Stimulated activated CD4-positive, alpha-beta T cell treated with anti-CD3 and anti-CD28 coated beads, Interleukin-12 subunit alpha, Interleukin-12 subunit beta, amount 100 ng/mL, for 24 hours (primary cell): ENCODE data around the gene FBXO22.
"Not testable (repeated sequence)": the region's sequence is repeated elsewhere in the genome, so short reads cannot be mapped to it uniquely, and the experiment has no call there.

ENCODE experiments used
- DNase-seq, 2 experiments: peaks; one replicate each; pipeline ENCODE4 v3.0.0-alpha.2; 2020; ENCODE audit warnings: low read depth in 2 of 2

Gene FBXO22

DNA sequence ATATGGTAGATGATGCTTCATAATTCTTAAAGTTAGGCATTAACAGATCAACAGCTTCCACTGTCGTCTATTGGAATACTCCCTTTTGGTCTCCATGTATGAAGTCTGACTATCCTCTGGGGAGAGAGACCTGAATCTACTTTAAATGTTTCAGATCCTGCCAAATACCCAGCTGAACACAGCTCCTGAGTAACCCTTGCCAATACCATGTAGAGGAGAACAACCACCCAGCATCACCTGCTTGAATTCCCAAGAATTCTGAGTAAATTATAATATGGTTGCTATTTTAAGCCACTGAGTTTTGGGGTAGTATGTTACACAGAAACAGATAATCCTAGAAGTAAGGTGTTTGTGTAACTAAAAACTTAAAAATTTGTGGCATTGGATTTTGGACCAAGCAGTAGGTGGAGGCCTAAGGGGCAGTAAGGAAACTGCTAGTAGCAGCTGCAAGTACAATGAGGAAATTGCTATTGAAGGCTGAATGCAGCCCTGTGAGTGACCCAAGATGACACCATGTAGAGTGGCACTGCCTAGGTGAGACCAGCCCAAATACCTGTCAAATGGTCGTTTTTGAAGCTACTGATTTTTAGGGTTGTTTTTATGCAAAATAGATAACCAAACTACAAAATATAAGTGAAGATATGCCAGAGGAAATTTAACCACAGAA is 77.6 kb downstream of the FBXO22 start:
- no peak for DNase-seq

DNA sequence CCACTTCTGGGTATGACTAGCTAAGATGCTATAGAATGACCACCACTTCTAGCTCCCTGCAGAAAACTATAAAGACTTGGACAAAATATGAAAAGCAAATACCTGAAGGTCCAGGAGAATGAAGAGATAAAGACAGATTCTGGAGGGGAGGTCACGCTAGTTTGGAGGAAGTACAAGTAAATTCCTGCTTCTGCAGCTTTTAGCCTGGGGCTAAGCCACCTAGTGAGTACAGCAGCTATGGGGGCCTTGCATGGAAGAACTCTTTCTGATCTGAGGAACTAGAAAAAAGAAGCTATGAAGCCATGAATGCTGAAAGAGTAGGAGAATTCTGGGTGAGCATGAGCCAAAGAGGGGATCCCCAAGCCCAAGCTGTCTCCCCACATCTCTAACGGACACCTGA is 78.8 kb downstream of the FBXO22 start:
- DNase-seq: no peak

DNA sequence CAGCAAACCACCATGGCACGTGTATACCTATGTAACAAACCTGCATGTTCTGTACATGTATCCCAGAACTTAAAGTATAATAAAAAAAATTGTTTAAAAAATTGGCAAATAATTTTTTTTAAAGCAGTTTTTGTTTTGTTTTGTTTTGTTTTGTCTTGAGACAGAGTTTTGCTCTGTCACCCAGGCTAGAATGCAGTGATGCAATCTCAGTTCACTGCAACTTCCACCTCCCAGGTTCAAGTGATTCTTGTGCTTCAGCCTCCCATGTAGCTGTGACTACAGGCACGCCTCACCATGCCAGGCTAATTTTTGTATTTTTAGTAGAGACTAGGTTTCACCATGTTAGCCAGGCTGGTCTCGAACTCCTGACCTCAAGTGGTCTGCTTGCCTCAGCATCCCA is 81.0 kb downstream of the FBXO22 start:
- DNase-seq: not testable (repeated sequence)

DNA sequence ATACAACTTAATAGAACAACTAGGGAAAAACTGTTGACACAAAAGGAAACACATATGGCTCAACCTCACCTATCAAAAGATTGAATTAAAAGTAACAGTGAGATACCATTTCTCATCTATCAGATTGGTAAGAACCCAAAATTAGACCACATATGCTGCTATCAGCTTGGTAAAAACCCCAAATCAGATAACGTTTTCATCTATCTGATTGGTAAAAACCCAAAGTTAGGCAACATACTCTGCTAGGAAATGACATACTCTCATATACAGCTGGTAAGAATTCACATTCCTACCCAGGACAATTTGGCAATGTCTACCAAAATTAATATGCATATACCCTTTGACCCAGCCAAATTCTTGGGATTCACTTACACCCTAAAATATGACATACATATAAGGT is 82.3 kb downstream of the FBXO22 start:
- no peak for DNase-seq

- no peak for DNase-seq
These were observed 85.4 kb downstream of the FBXO22 start for GRCh38 chr15:75989045-75989444.

DNA sequence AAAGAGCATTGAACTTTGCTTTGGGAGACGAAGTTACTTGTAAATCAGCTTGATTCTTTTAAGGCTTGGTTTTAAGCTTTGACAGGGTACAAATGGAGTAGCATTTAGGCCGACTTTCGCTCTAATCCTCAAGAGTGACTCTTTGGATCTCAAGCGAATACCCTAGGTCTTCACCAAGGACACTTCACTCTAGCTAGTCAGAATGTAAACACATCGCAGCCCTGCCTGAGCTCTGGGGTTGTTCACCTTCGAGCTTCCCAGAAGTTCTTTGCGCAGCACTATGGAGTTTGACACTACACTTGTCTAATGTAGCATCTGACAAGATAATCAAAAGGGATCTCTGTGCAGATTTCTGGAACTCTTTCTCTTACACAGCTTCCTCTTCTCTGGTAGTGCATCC is 86.2 kb downstream of the FBXO22 start:
- DNase-seq: no peak
